GM18951 (cell line): ENCODE results near the gene TTLL13.

ENCODE experiments used
- POLR2A ChIP-seq: IDR thresholded peaks from 4 replicates; pipeline ENCODE4 v1.6.1; 2011; ENCODE audit warnings: mild to moderate bottlenecking; ENCODE audit not compliant: insufficient read length, insufficient read depth; ENCODE audit errors: extremely low read depth
- in situ Hi-C: fragments of 300-500 bp; cut with MboI; formaldehyde crosslinking; loops from one replicate; pipeline ENCODE4 v1.12.0; 2022; ENCODE audit warnings: low sequenced_read_pairs, mixed read lengths, inconsistent platforms; ENCODE audit not compliant: unreplicated experiment

Gene TTLL13

GRCh38 chr15:90211009-90211408 lies 38.3 kb upstream of the TTLL13 start:
- in situ Hi-C loops: no loop called here
- no peak for TF ChIP-seq POLR2A

- TF ChIP-seq POLR2A: no peak
- in situ Hi-C loops: no loop called here
Measured at GRCh38 chr15:90211440-90212143, 37.8 kb upstream of the TTLL13 start.

GRCh38 chr15:90212221-90213098 lies 36.9 kb upstream of the TTLL13 start:
- TF ChIP-seq POLR2A: no peak
- in situ Hi-C loops: no loop called here

- TF ChIP-seq POLR2A: no peak
- in situ Hi-C loops: no loop called here
Measured at GRCh38 chr15:90213122-90213817, 36.1 kb upstream of the TTLL13 start.

GRCh38 chr15:90213818-90214204 lies 35.5 kb upstream of the TTLL13 start:
- in situ Hi-C loops: no loop called here
- no peak for TF ChIP-seq POLR2A

GRCh38 chr15:90214553-90215196 lies 34.7 kb upstream of the TTLL13 start:
- in situ Hi-C loops: loop anchor here (5.0 kb wide), 1 partner anchor 52 kb away; no protein-coding TSS in a partner anchor
- no peak for TF ChIP-seq POLR2A

GRCh38 chr15:90217671-90218394 lies 31.5 kb upstream of the TTLL13 start:
- no peak for TF ChIP-seq POLR2A
- in situ Hi-C loops: loop anchor here (5.0 kb wide), 1 partner anchor 56 kb away; no protein-coding TSS in a partner anchor

GRCh38 chr15:90219421-90220141 lies 29.8 kb upstream of the TTLL13 start:
- TF ChIP-seq POLR2A: no peak
- in situ Hi-C loops: loop anchor here (5.0 kb wide), 1 partner anchor 57 kb away; no protein-coding TSS in a partner anchor

- in situ Hi-C loops: no loop called here
Measured at GRCh38 chr15:90221246-90221900, 28.0 kb upstream of the TTLL13 start.

GRCh38 chr15:90222547-90222946 lies 26.8 kb upstream of the TTLL13 start:
- TF ChIP-seq POLR2A: no peak
- in situ Hi-C loops: no loop called here

More at GRCh38 chr15:90221246-90221900, 28.0 kb upstream of the TTLL13 start:
- TF ChIP-seq POLR2A: no peak

GRCh38 chr15:90223441-90224165 lies 25.8 kb upstream of the TTLL13 start:
- no peak for TF ChIP-seq POLR2A
- in situ Hi-C loops: no loop called here

- no peak for TF ChIP-seq POLR2A
- in situ Hi-C loops: no loop called here
Measured at GRCh38 chr15:90225047-90225446, 24.3 kb upstream of the TTLL13 start.
